Stimulated activated CD4-positive, alpha-beta T cell treated with anti-CD3 and anti-CD28 coated beads, TNF-alpha, amount 100 ng/mL, for 4 hours (primary cell): Measurements from ENCODE around the gene SSH3.

Experiments used
- DNase-seq, 3 experiments: peaks; one replicate each; pipeline ENCODE4 v3.0.0-alpha.2; 2020; ENCODE audit warnings: low read depth in 3 of 3

The SSH3 gene

GRCh38 chr11:67293090-67293489 is 10.2 kb upstream of the SSH3 start:
- DNase-seq = no peak

- DNase-seq = no peak
These were observed 7.5 kb upstream of the SSH3 start for GRCh38 chr11:67295846-67296245.

- DNase-seq = no peak
These were observed 4.5 kb upstream of the SSH3 start for GRCh38 chr11:67298786-67299185.

- no peak for DNase-seq
These were observed 3.7 kb upstream of the SSH3 start for GRCh38 chr11:67299471-67300191.

- no peak for DNase-seq
These were observed 3.0 kb upstream of the SSH3 start for GRCh38 chr11:67300256-67300755.

- no peak for DNase-seq
These were observed 2.5 kb upstream of the SSH3 start for GRCh38 chr11:67300756-67301312.

GRCh38 chr11:67301313-67301921 is 1.9 kb upstream of the SSH3 start:
- no peak for DNase-seq

GRCh38 chr11:67301951-67302516 is 1.3 kb upstream of the SSH3 start:
- DNase-seq = no peak

- no peak for DNase-seq
These were observed 679 bp upstream of the SSH3 start for GRCh38 chr11:67302571-67303131.

- DNase-seq = no peak
These were observed 593 bp downstream of the SSH3 start for GRCh38 chr11:67303835-67304411.

- no peak for DNase-seq
These were observed 1.3 kb downstream of the SSH3 start for GRCh38 chr11:67304511-67305113.

- DNase-seq = no peak
These were observed 3.6 kb downstream of the SSH3 start for GRCh38 chr11:67306769-67307544.

GRCh38 chr11:67307545-67308001 is 4.2 kb downstream of the SSH3 start:
- no peak for DNase-seq

- DNase-seq = no peak
These were observed 4.9 kb downstream of the SSH3 start for GRCh38 chr11:67308031-67308866.

- DNase-seq = no peak
These were observed 5.8 kb downstream of the SSH3 start for GRCh38 chr11:67309166-67309565.

GRCh38 chr11:67309661-67310061 is 6.3 kb downstream of the SSH3 start:
- DNase-seq = no peak

GRCh38 chr11:67310246-67311050 is 7.1 kb downstream of the SSH3 start:
- no peak for DNase-seq

GRCh38 chr11:67311051-67311555 is 7.8 kb downstream of the SSH3 start:
- no peak for DNase-seq
